GM23248 (cell line): Measurements from ENCODE around the gene STRIP1. TPM values are rescaled to one million over a fixed set of nuclear protein-coding genes. Genes with fewer than 3 reads are reported as not detected.

Source experiments
- DNase-seq: peaks from one replicate; pipeline ENCODE4 v3.0.0-alpha.2; 2015
- H2AFZ ChIP-seq: fragments of 200-600 bp; sonication (generic); 2 replicates; pipeline ENCODE4 v1.6.1; 2016; ENCODE audit warnings: antibody characterized with exemption
- H3F3A ChIP-seq: fragments of 200-600 bp; sonication (generic); 2 replicates; pipeline ENCODE4 v1.6.1; 2016; ENCODE audit warnings: mild to moderate bottlenecking, antibody characterized with exemption, mixed run types; ENCODE audit not compliant: insufficient read depth
- H3K27ac ChIP-seq: fragments of 200-600 bp; sonication (generic); 2 replicates; pipeline ENCODE4 v1.5.1; 2016; ENCODE audit warnings: mild to moderate bottlenecking
- H3K27me3 ChIP-seq: fragments of 200-600 bp; sonication (generic); replicated peaks from 2 replicates; pipeline ENCODE4 v1.6.1; 2016; ENCODE audit warnings: mild to moderate bottlenecking; ENCODE audit not compliant: insufficient read depth
- H3K36me3 ChIP-seq: fragments of 200-600 bp; sonication (generic); 2 replicates; pipeline ENCODE4 v1.6.1; 2016; ENCODE audit warnings: low read depth, mild to moderate bottlenecking
- H3K4me1 ChIP-seq: fragments of 200-600 bp; sonication (generic); 2 replicates; pipeline ENCODE4 v1.6.1; 2016; ENCODE audit warnings: mild to moderate bottlenecking; ENCODE audit not compliant: insufficient read depth
- H3K4me2 ChIP-seq: fragments of 200-600 bp; sonication (generic); one replicate; pipeline ENCODE4 v1.6.1; 2016; ENCODE audit warnings: mild to moderate bottlenecking; ENCODE audit not compliant: unreplicated experiment
- H3K4me3 ChIP-seq: fragments of 200-600 bp; sonication (generic); 2 replicates; pipeline ENCODE4 v1.5.1; 2016; ENCODE audit warnings: mild to moderate bottlenecking
- H3K79me2 ChIP-seq: fragments of 200-600 bp; sonication (generic); 2 replicates; pipeline ENCODE4 v1.6.1; 2016; ENCODE audit warnings: mild to moderate bottlenecking; ENCODE audit not compliant: insufficient read depth
- H3K9ac ChIP-seq: fragments of 200-600 bp; sonication (generic); 2 replicates; pipeline ENCODE4 v1.6.1; 2016; ENCODE audit warnings: mild to moderate bottlenecking
- H3K9me2 ChIP-seq: fragments of 200-600 bp; sonication (generic); 2 replicates; pipeline ENCODE4 v1.6.1; 2016; ENCODE audit warnings: mixed run types, mild to moderate bottlenecking, moderate library complexity; ENCODE audit not compliant: insufficient read depth
- H3K9me3 ChIP-seq: fragments of 200-600 bp; sonication (generic); one replicate; pipeline ENCODE4 v1.6.1; 2017; ENCODE audit warnings: low read depth
- H4K20me1 ChIP-seq: fragments of 200-600 bp; sonication (generic); 2 replicates; pipeline ENCODE4 v1.6.0; 2016; ENCODE audit not compliant: insufficient read depth
- EZH2 ChIP-seq: fragments of 200-600 bp; sonication (generic); IDR thresholded peaks from 2 replicates; pipeline ENCODE4 v1.6.1; 2018; ENCODE audit warnings: antibody characterized with exemption, mild to moderate bottlenecking; ENCODE audit not compliant: insufficient read depth, poor library complexity, severe bottlenecking
- EZH2phosphoT487 ChIP-seq: fragments of 200-600 bp; sonication (generic); IDR thresholded peaks from 2 replicates; pipeline ENCODE4 v1.6.1; 2018; ENCODE audit warnings: antibody characterized with exemption, moderate library complexity, mild to moderate bottlenecking, low read depth; ENCODE audit not compliant: insufficient read depth
- WGBS, 2 experiments: methylation state at CpG; one replicate each; pipeline ENCODE4 v1.1.6; 2015 to 2017; ENCODE audit warnings: low lambda C conversion rate in 2 of 2, low coverage in 1 of 2; ENCODE audit errors: missing lambda C conversion rate in 2 of 2; 5-methylcytosine and 5-hydroxymethylcytosine counted together
- in situ Hi-C: fragments of 300-500 bp; cut with MboI; formaldehyde crosslinking; loops from 2 replicates; pipeline ENCODE4 v1.15.0; 2020
- polyA plus RNA-seq: library from polyadenylated mRNA; unstranded; fragments of >200 nt; fragmentation: Nextera tagmentation; extraction: Ambion mirVana; gene quantifications from 2 replicates; pipeline ENCODE4 v1.2.1, GENCODE V29; 2016
- total RNA-seq: library from RNA; depleted of rRNA; stranded (reverse); fragments of >200 nt; shearing (Covaris generic); gene quantifications from 2 replicates; pipeline ENCODE4 v1.2.3, GENCODE V29; 2014

STRIP1 gene
- total and polyA plus RNA-seq, 2 experiments from 2014 or later: 24.4 to 49.9 TPM

DNA sequence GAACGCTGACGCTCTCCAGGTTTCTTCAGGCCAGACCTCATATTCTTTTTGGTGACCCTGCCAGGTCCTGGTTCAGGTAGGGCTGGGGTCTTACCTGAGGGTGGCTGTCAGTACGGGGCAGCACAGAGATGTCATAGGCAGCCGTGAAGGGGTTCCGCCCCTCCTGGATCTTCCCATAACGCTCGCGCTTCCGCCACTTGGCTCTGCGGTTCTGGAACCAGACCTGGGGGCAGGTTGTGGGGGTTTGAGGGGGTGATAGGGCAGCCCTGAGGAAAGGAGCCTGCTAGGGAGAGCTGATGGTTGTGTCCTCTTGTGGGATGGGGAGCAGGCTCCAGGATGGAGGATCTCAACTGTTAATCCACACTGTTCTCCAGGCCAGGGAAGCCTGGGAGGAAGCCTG is 26.9 kb downstream of the STRIP1 start:
- Histone ChIP-seq H3K4me3 (no peak overlapping the region), H3K9me3 (no peaks in the 10 kb centered on the region), H2AFZ (no peak overlapping the region), H3K9me2 (no peaks in the 10 kb centered on the region), H3K9ac (no peak overlapping the region), H3K27me3 (no peaks in the 10 kb centered on the region), H3K36me3 (no peaks in the 10 kb centered on the region), H4K20me1 (no peaks in the 10 kb centered on the region), H3K4me2 (no peak overlapping the region), H3K79me2 (no peaks in the 10 kb centered on the region), H3K27ac (no peak overlapping the region), H3F3A (peaks cover 25% of the 10 kb centered on the region), H3K4me1 (peaks cover 25% of the 10 kb centered on the region)
- DNase-seq: no peak
- in situ Hi-C loops: no loop called here
- no peak for TF ChIP-seq EZH2
- TF ChIP-seq EZH2phosphoT487: no peak
- WGBS, 2 experiments: 91 to 96% methylated on average over 9 to 10 of the region's 10 CpGs

DNA sequence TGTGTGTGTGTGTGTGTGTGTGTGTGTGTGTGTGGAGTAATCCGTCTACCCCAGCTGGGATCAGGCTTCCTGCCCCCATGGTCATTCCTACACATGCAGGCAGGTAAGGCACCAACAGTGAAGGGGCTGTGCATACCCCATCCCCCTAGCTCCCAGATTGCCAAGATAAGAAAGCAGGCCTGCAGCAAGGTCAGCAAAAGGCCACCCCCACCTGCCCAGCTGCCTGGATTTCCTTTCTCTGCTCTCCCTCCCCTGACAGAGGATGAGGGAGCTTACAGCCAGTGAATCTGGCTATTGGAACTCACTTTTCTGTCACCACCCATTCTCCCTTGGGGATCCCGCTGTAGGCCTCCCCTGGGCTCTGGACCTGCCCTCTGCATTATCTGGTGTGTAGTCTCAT is 28.2 kb downstream of the STRIP1 start:
- 92 to 100% methylated on average over 2 of the region's 2 CpGs for WGBS, 2 experiments
- DNase-seq: no peak
- Histone ChIP-seq H3K4me3 (no peak overlapping the region), H3K4me2 (no peak overlapping the region), H3K9ac (no peak overlapping the region), H3K4me1 (peaks cover 14% of the 10 kb centered on the region), H3K9me3 (no peaks in the 10 kb centered on the region), H3F3A (peaks cover 13% of the 10 kb centered on the region), H3K27me3 (peaks cover 1% of the 10 kb centered on the region), H3K9me2 (no peaks in the 10 kb centered on the region), H3K27ac (no peak overlapping the region), H2AFZ (no peak overlapping the region), H3K36me3 (no peaks in the 10 kb centered on the region), H3K79me2 (no peaks in the 10 kb centered on the region), H4K20me1 (no peaks in the 10 kb centered on the region)
- in situ Hi-C loops: no loop called here
- TF ChIP-seq EZH2phosphoT487: no peak
- TF ChIP-seq EZH2: no peak

DNA sequence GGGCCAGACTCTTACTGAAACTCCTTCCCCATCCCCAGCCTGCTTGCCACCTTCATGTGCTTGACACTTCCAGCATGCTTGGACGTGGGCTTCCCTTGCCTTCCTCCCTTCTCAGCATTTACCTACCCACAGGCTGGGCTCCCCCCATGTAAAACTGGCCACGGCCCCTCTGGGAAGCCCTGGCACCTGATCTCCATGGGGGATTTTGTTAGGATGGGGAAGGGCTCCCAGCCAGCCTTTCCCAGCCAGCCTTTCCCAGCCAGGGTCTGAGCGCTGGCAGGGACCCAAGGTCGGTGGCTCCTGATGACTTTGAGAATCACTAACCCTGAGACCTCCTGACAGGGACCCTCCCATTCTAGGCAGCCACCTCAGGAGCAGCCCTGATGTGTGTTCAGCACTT is 29.4 kb downstream of the STRIP1 start:
- Histone ChIP-seq H3K9me2 (no peaks in the 10 kb centered on the region), H3K4me1 (peaks cover 2% of the 10 kb centered on the region), H3K36me3 (no peaks in the 10 kb centered on the region), H3K79me2 (no peaks in the 10 kb centered on the region), H3K9ac (no peak overlapping the region), H3K4me2 (no peak overlapping the region), H3F3A (peaks cover 1% of the 10 kb centered on the region; the same call in 1 of the 2 replicates), H4K20me1 (no peaks in the 10 kb centered on the region), H2AFZ (no peak overlapping the region), H3K27me3 (peaks cover 13% of the 10 kb centered on the region), H3K9me3 (no peaks in the 10 kb centered on the region), H3K4me3 (no peak overlapping the region), H3K27ac (no peak overlapping the region)
- in situ Hi-C loops: no loop called here
- WGBS, 2 experiments: 41 to 53% methylated on average over 4 of the region's 4 CpGs
- no peak for TF ChIP-seq EZH2phosphoT487
- TF ChIP-seq EZH2: no peak
- no peak for DNase-seq

DNA sequence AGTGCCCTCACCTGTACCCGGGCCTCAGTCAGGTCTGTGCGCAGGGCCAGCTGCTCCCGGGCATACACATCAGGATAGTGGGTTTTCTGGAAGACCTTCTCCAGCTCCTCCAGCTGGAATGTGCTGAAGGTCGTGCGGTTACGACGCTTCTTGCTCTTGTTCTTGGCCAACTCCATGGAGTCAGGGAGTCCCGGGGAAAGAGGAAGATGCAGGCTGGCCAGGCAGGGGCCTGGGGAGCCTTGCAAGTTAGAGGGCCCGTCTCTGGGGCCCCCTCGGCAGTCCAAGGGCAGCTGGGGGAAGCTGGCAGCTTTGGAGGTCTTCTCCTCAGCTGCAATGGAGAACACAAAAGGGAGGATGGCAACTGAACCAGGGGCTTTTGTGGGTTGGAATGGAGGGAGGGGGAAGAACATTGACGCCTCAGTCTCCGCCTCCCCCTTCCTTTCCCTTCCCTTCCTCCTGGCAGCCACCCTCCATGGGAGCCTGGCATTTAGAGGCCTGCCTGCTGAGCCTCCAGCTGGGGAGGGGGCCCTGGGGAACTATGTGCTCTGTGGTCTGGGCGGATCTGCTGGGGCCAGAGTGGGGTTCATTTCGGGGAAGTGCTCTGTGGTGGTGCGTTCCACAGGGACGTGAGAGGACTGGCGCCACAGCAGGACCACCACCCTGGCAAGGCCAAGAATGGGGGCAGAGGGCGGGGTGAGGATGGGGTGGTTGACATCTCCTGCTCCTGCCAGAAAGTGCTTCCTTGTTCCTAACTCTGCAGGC is 30.3 kb downstream of the STRIP1 start:
- Histone ChIP-seq H3K27ac (no peak overlapping the region), H3K9me3 (no peaks in the 10 kb centered on the region), H3K27me3 (peaks cover 23% of the 10 kb centered on the region), H3K4me3 (no peak overlapping the region), H4K20me1 (no peaks in the 10 kb centered on the region), H3K4me1 (no peaks in the 10 kb centered on the region; the same call in 1 of the 2 replicates), H3K36me3 (no peaks in the 10 kb centered on the region), H3K9me2 (no peaks in the 10 kb centered on the region), H3K4me2 (no peak overlapping the region), H3K9ac (no peak overlapping the region), H2AFZ (no peak overlapping the region), H3F3A (no peaks in the 10 kb centered on the region), H3K79me2 (no peaks in the 10 kb centered on the region)
- no peak for DNase-seq
- 88 to 95% methylated on average over 16 of the region's 18 CpGs for WGBS, 2 experiments
- in situ Hi-C loops: no loop called here
- TF ChIP-seq EZH2phosphoT487 (no peak), EZH2 (no peak)
